ENCODE measurements around the gene PON2. TPM values are rescaled to one million over a fixed set of nuclear protein-coding genes. Genes with fewer than 3 reads are reported as not detected.

The PON2 gene
- 100 to 1,000 TPM in 2 of 4 donors, 10 to 100 TPM in 2; 90.2 to 187 (median 117) TPM for total RNA-seq

DNA sequence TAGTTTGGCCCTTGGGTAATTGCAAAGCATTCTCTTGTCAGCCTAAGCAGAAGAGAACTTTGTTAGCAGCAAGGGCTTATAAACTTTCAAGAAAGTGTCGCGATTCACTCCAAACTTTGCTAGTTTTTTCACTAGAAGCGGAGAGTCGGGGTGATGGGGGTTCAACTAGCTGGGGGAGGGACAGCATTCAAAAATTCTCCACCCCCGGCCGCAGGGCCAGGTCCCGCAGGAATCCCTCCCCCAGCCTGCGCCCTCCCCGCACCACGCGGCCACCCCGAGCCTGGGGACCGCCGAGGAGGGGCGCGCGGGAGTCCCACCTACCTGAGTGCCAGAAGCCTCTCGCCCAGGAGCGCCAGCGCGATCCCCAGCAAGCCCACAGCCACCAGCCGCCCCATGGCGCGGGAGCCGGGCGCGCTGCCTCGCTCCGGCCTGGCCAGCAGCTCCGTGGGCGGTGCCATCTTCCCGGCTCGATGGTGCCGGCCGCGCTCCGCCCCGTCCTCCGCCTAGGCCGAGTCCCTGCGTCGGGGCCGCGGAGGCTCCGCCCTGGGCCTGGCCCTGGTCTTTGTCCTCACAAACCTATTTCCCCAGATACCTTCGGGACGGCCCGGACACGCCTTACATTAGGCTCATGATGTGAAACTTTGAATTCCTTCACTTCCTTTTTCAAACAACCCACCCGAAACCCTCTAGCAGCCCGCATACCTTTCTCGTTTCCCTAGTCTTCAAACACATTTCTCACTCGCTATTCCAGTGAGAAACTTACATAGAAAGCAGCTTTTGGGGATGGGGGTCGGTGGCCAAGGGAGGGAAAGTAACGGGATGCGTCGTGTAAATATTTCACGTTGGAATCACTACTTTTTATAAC lies at the start of gene PON2:
Gene PON2 (minus strand): TSS at position 472 of the 865 bp plus-strand sequence. CDS start 77 bp downstream, at position 395.
- 3% methylated on average over 31 of the region's 58 CpGs for WGBS

DNA sequence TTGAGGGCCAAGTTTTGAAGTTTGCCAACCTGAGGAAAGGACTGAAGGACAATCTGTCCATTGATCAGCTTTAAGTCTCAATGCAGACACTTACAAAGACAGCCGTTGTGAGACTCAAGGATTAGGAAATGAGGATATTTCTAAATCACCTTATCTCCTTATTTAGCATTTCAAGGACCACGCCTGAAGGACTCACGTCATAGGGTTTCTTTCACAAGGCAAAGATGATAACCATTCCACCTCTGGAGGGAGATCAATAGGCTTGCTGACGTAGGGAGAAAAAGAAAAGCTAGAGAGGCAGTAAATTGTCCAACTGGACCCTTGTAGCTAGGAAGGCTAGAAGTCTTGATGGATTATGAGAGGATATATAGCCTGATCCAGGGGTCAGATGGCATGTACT lies 47.6 kb upstream of the PON2 start:
- WGBS: 79% methylated on average over 4 of the region's 4 CpGs

More for the DNA sequence above, at the start of gene PON2:
- no peaks in the 10 kb centered on the region for H3K36me3 ChIP-seq
- H3K4me3 ChIP-seq: peak within 1 kb of the TSS; percentile 68
- DNase-seq (ENCODE audit: low spot score in 2 of 2): peak; percentile 79 to 88
- H3K4me1 ChIP-seq: peaks cover 18% of the 10 kb centered on the region
- H3K9me3 ChIP-seq: no peaks in the 10 kb centered on the region
- H3K27me3 ChIP-seq: no peaks in the 10 kb centered on the region
- peak within 1 kb of the TSS; percentile 89 for H3K27ac ChIP-seq
- TF ChIP-seq POLR2AphosphoS5 (IDR thresholded peaks at IDR 0.05): peak in 1 of 3 donors; percentile 12
- TF ChIP-seq, protein P1, sequence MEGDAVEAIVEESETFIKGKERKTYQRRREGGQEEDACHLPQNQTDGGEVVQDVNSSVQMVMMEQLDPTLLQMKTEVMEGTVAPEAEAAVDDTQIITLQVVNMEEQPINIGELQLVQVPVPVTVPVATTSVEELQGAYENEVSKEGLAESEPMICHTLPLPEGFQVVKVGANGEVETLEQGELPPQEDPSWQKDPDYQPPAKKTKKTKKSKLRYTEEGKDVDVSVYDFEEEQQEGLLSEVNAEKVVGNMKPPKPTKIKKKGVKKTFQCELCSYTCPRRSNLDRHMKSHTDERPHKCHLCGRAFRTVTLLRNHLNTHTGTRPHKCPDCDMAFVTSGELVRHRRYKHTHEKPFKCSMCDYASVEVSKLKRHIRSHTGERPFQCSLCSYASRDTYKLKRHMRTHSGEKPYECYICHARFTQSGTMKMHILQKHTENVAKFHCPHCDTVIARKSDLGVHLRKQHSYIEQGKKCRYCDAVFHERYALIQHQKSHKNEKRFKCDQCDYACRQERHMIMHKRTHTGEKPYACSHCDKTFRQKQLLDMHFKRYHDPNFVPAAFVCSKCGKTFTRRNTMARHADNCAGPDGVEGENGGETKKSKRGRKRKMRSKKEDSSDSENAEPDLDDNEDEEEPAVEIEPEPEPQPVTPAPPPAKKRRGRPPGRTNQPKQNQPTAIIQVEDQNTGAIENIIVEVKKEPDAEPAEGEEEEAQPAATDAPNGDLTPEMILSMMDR (IDR thresholded peaks at IDR 0.05): no peak
- TF ChIP-seq POLR2A (IDR thresholded peaks at IDR 0.05): peak in 1 of 2 donors; percentile 32

DNA sequence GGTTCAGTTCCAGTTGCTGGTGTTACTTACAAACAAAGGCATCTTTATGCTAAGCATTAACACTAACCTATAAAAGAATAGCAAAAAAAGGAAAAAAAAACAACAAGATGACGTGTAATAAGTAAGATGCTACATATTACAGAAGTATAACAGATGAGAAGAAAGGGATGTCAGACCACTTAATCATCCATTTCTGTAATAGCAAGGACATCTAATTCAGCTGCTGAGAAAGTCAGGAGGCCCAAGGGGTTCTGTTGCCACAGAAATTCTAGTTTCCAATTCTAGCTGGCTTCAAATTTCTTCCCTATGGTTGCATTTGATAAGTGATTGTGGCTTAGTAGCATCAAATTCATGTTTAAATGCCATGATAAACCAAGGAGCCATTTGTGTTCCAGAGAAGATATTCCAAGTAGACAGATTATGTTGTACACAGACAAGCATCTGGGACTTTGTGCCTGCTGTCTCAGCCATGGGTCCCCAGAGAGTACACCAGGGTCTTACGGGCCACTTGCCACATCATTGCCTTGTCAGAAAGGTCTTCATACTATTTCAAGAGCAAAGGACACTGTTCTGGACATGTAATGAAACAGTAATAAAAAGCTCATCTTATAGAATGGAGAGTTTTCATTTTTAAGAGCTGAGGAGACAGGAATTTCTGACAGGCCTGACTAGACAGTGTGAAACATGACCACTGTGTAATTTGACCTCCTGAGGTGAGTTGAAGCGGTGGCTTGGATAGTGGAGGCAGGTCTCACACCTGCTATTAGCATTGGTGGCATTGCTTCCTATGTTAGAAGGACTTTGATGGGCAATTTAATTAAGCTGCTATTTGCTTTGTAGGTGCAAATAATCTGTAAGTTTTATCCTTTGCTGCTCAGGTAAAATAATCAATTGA lies 46.7 kb upstream of the PON2 start:
- H3K27ac ChIP-seq: no peak overlapping the region
- TF ChIP-seq POLR2A (IDR thresholded peaks at IDR 0.05) (no peak), POLR2AphosphoS5 (IDR thresholded peaks at IDR 0.05) (no peak), EP300 (IDR thresholded peaks at IDR 0.05) (no peak)
- TF ChIP-seq, protein P1 (IDR thresholded peaks at IDR 0.05): no peak
- H3K36me3 ChIP-seq: no peaks in the 10 kb centered on the region
- H3K9me3 ChIP-seq: no peaks in the 10 kb centered on the region
- H3K27me3 ChIP-seq: peaks cover 2% of the 10 kb centered on the region
- WGBS: 73% methylated on average over 3 of the region's 3 CpGs
- H3K4me1 ChIP-seq: no peaks in the 10 kb centered on the region
- no peak for DNase-seq (ENCODE audit: low spot score in 2 of 2)
- no peak overlapping the region for H3K4me3 ChIP-seq

More for the DNA sequence above, 47.6 kb upstream of the PON2 start:
- Histone ChIP-seq H3K4me1 (no peaks in the 10 kb centered on the region), H3K27ac (no peak overlapping the region), H3K36me3 (no peaks in the 10 kb centered on the region), H3K27me3 (peaks cover 2% of the 10 kb centered on the region), H3K4me3 (no peak overlapping the region), H3K9me3 (no peaks in the 10 kb centered on the region)
- TF ChIP-seq EP300 (IDR thresholded peaks at IDR 0.05): no peak
- no peak for TF ChIP-seq POLR2AphosphoS5 (IDR thresholded peaks at IDR 0.05)
- TF ChIP-seq, protein P1 (IDR thresholded peaks at IDR 0.05): no peak
- no peak for TF ChIP-seq POLR2A (IDR thresholded peaks at IDR 0.05)
- no peak for DNase-seq (ENCODE audit: low spot score in 2 of 2)

DNA sequence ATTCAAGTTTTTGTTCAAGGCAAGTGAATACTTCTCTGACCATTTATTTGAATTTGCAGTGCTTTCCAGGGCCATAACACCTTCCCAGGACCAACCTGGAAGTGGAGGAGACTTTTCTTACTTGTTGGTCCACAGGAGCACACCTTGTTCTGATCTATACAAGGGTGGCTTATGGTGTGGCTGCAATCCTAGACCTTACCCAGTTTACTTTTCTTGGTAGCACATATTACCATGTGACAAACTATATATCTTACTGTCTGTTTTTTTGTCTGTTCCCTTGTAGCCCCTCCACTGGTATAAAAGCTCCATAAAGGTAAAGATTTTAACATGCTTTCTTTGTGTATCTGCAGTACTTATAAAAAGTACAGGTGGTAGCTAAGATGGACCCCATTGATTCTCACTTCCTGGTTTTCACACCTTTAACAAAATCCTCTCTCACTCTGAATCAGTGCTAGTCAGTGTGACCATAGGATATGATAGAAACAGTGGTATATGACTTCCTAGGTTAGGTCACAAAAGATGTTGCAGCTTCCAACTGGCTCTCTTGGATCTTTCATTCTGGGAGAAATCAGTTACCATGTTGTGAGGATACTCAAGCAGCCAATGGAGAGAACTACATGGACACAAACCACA lies 45.3 kb upstream of the PON2 start:
- no peak for DNase-seq (ENCODE audit: low spot score in 2 of 2)
- H3K27ac ChIP-seq: no peak overlapping the region

More for the DNA sequence above, 45.3 kb upstream of the PON2 start:
- no peaks in the 10 kb centered on the region for H3K4me1 ChIP-seq
- TF ChIP-seq POLR2A (IDR thresholded peaks at IDR 0.05) (no peak), POLR2AphosphoS5 (IDR thresholded peaks at IDR 0.05) (no peak), EP300 (IDR thresholded peaks at IDR 0.05) (no peak)
- TF ChIP-seq, protein P1 (IDR thresholded peaks at IDR 0.05): no peak
- no peaks in the 10 kb centered on the region for H3K36me3 ChIP-seq
- peaks cover 2% of the 10 kb centered on the region for H3K27me3 ChIP-seq
- no peaks in the 10 kb centered on the region for H3K9me3 ChIP-seq
- no peak overlapping the region for H3K4me3 ChIP-seq
